Breast epithelium (tissue), 4 donors: ENCODE results near the gene STX18. TPM values are rescaled to one million over a fixed set of nuclear protein-coding genes. Genes with fewer than 3 reads are reported as not detected.

ENCODE experiments used
- DNase-seq, 2 donors: peaks; one replicate each; pipeline ENCODE4 v3.0.0-alpha.2; 2019; ENCODE audit warnings: low spot score in 2 of 2
- H3K27ac ChIP-seq, 2 donors: fragments of 200-600 bp; sonication (generic) in 1 of 2; one replicate each; pipeline ENCODE4 v1.5.1; 2016 to 2019; ENCODE audit warnings: mild to moderate bottlenecking in 1 of 2
- H3K27me3 ChIP-seq, 2 donors: fragments of 200-600 bp; sonication (generic) in 1 of 2; one replicate each; pipeline versions ENCODE4 v1.5.1 to v1.6.0; 2017 to 2019; ENCODE audit warnings: control low read depth in 1 of 2, mild to moderate bottlenecking in 1 of 2
- H3K36me3 ChIP-seq: fragments of 200-600 bp; one replicate; pipeline ENCODE4 v1.5.1; 2019
- H3K4me1 ChIP-seq, 2 donors: fragments of 200-600 bp; sonication (generic); one replicate each; pipeline ENCODE4 v1.5.1; 2016 to 2019; ENCODE audit warnings: control low read depth in 1 of 2
- H3K4me3 ChIP-seq, 3 donors: fragments of 200-600 bp; sonication (generic); 1 replicate in 2 of 3; 2 replicates in 1 of 3; pipeline ENCODE4 v1.5.1; 2016 to 2019; ENCODE audit warnings: mild to moderate bottlenecking in 3 of 3, moderate library complexity in 2 of 3
- H3K9me3 ChIP-seq, 2 donors: fragments of 200-600 bp; sonication (generic) in 1 of 2; one replicate each; pipeline ENCODE4 v1.5.1; 2016 to 2019; ENCODE audit warnings: control low read depth in 1 of 2
- CTCF ChIP-seq, 3 donors: fragments of 450-650 bp; IDR thresholded peaks; one replicate each; pipeline ENCODE4 v1.5.1; 2016 to 2017; ENCODE audit warnings: antibody characterized with exemption in 3 of 3, mild to moderate bottlenecking in 3 of 3, moderate library complexity in 3 of 3
- POLR2A ChIP-seq: fragments of 450-650 bp; IDR thresholded peaks from one replicate; pipeline ENCODE4 v1.6.1; 2016; ENCODE audit warnings: antibody characterized with exemption, mild to moderate bottlenecking, moderate library complexity
- POLR2AphosphoS5 ChIP-seq, 3 donors: sonication (generic); formaldehyde crosslinking; IDR thresholded peaks; one replicate each; pipeline ENCODE4 v1.6.1; 2017; ENCODE audit warnings: antibody characterized with exemption in 3 of 3
- intact Hi-C: fragments of 100-400 bp; cut with DNase I; formaldehyde crosslinking; loops from one replicate; pipeline ENCODE4 v1.15.1; 2023; ENCODE audit warnings: low total_unique reads
- total RNA-seq, 3 donors: library from RNA; depleted of rRNA; stranded (reverse); fragments of >200 nt; gene quantifications; one replicate each; pipeline ENCODE4 v1.1.0, GENCODE V29; 2016

Gene STX18
- total RNA-seq, 3 donors from 2014 or later, result 32.2 to 36.3 (median 32.8) TPM

- no peak overlapping the region for H3K4me3 ChIP-seq
- H3K4me1 ChIP-seq, result no peaks in the 10 kb centered on the region
- TF ChIP-seq CTCF (IDR thresholded peaks at IDR 0.05) (no peak), POLR2A (no peak)
- H3K36me3 ChIP-seq, result no peaks in the 10 kb centered on the region
- DNase-seq, result no peak
- no peak overlapping the region for H3K27ac ChIP-seq
- intact Hi-C loops, result no loop called here
- H3K9me3 ChIP-seq, result no peaks in the 10 kb centered on the region
- H3K27me3 ChIP-seq, result peaks cover 0 to 14% of the 10 kb centered on the region in 2 donors
Observed at GRCh38 chr4:4410271-4410670, 131.6 kb downstream of the STX18 start.

DNA sequence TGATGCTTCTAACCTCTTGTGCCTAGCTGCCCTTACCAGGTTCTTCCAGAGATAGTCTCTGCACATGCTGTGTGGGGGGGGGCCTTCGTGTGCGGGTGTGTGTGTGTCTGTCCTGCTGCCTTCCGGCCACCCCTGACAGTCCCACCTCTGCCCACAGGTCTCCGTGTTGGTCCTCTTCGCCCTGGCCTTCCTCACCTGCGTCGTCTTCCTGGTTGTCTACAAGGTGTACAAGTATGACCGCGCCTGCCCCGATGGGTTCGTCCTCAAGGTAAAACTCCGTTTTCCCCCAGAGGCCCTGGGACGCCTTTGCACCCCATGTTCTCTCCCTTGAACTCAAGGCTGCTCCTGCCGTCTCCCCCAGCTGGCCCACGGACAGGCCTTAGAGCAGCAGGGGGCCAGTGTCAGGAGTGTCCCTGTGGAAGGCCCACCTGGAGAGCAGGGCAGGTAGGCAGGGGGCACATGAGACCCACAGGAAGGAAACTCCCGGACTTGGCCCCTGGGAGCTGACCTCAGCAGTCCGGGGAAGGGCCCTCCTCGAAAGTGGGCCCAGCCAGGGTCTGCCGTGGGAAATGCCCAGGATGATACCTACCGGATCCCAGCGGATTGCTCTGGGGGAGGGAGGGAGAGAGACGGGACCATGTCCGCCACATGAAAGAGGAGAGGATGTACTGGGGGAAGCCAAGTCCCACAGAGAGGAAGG is 132.3 kb downstream of the STX18 start:
- H3K4me3 ChIP-seq, result no peak overlapping the region
- H3K4me1 ChIP-seq, result no peaks in the 10 kb centered on the region
- no peaks in the 10 kb centered on the region for H3K36me3 ChIP-seq
- H3K27me3 ChIP-seq, result peaks cover 0 to 14% of the 10 kb centered on the region in 2 donors
- intact Hi-C loops, result no loop called here
- H3K27ac ChIP-seq, result no peak overlapping the region
- TF ChIP-seq POLR2A (no peak), POLR2AphosphoS5 (IDR thresholded peaks at IDR 0.05) (no peak), CTCF (IDR thresholded peaks at IDR 0.05) (no peak)
- no peak for DNase-seq
- no peaks in the 10 kb centered on the region for H3K9me3 ChIP-seq

DNA sequence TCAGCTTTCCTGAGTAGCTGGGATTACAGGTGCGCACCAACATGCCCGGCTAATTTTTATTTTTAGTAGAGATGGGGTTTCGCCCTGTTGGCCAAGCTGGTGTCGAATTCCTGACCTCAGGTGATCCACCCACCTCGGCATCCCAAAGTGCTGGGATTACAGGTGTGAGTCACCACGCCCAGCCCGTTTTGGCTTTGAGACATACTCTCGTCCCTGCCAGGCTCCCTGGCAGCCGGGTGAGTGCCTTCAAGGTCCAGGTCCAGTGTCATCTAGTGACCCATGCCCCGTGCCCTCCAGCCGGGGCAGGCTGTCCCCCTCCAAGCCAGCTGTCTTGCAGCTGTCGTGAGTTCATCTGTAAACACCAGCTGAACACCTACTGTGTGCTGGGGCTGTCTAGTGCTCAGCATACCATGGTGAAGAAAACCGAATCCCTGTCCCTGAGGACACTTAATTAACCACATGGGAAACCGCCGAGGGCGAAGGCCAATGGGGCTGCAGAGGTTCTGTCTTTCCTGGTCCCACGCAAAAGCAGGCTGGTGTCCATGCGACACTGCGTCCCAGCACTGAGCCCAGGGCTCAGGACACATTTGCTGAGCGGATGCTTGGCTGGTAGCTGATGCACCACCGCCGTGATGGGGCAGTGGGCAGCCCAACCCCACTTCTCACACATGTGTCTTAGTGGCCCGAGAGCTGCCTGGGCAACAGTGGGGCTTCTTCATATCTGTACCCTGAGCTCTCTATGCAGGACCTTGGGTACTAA is 133.1 kb downstream of the STX18 start:
- no peaks in the 10 kb centered on the region for H3K4me1 ChIP-seq
- peaks cover 0 to 14% of the 10 kb centered on the region in 2 donors for H3K27me3 ChIP-seq
- intact Hi-C loops, result no loop called here
- no peaks in the 10 kb centered on the region for H3K36me3 ChIP-seq
- TF ChIP-seq CTCF (IDR thresholded peaks at IDR 0.05) (no peak), POLR2AphosphoS5 (IDR thresholded peaks at IDR 0.05) (no peak), POLR2A (no peak)
- no peaks in the 10 kb centered on the region for H3K9me3 ChIP-seq
- no peak for DNase-seq
- no peak overlapping the region for H3K27ac ChIP-seq
- H3K4me3 ChIP-seq, result no peak overlapping the region

DNA sequence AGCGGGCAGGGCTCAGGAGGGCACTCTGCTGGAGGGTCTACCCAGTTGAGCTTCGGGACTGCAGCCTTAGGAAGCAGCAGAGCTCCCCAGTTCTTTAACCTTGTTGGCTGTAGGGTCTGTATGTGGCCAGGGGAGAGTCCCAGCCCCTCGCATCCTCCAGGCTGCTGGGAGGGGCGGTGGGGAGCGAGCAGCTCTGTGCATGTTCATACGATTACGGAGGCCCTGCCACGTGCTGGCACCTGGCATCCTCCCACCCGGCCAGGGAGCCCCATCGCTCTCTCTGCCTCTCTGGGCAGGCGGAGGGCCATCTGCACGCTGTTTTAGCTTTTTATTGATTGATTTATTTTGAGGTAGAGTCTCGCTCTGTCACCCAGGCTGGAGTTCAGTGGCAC is 133.7 kb downstream of the STX18 start:
- no peak for DNase-seq
- no peaks in the 10 kb centered on the region for H3K4me1 ChIP-seq
- no peak overlapping the region for H3K27ac ChIP-seq
- H3K4me3 ChIP-seq, result no peak overlapping the region
- no peaks in the 10 kb centered on the region for H3K9me3 ChIP-seq
- TF ChIP-seq CTCF (IDR thresholded peaks at IDR 0.05) (no peak), POLR2AphosphoS5 (IDR thresholded peaks at IDR 0.05) (no peak), POLR2A (no peak)
- intact Hi-C loops, result no loop called here
- H3K27me3 ChIP-seq, result peaks cover 0 to 16% of the 10 kb centered on the region in 2 donors
- H3K36me3 ChIP-seq, result no peaks in the 10 kb centered on the region
